GM12878 (cell line): ENCODE measurements around the gene PPID. TPM values are rescaled to one million over a fixed set of nuclear protein-coding genes. Genes with fewer than 3 reads are reported as not detected.

ENCODE experiments used
- ATAC-seq: fragments of 200-7000 bp; cut with Tn5 transposase; 3 replicates; pipeline ENCODE4 v1.9.1; 2020; ENCODE audit warnings: mild to moderate bottlenecking, moderate library complexity
- BruUV-seq: library from RNA; stranded (reverse); fragments of 400-500 nt; replicated peaks from 2 replicates; lab custom pipeline; 2021; lab: Mats Ljungman, UMichigan
- CTCF ChIA-PET: fragments of 300-600 bp; sonication (Branson Sonifier 250); formaldehyde crosslinking; extraction: SDS; loops from one replicate; lab custom pipeline; 2021; ENCODE audit warnings: inconsistent platforms; lab: Yijun Ruan, JAX
- POLR2A ChIA-PET: fragments of 350-600 bp; formaldehyde crosslinking; extraction: SDS; loops from one replicate; lab custom pipeline; 2021; ENCODE audit warnings: inconsistent platforms; lab: Charles Lee
- RAD21 ChIA-PET: fragments of 300-600 bp; sonication (Branson Sonifier 250); formaldehyde crosslinking; loops from one replicate; lab custom pipeline; 2023; ENCODE audit warnings: antibody characterized with exemption; ENCODE audit not compliant: unreplicated experiment; lab: Charles Lee
- SMC1A ChIA-PET: fragments of 300-600 bp; sonication (Branson Sonifier 250); formaldehyde crosslinking; loops from one replicate; lab custom pipeline; 2023; ENCODE audit not compliant: unreplicated experiment, uncharacterized antibody; lab: Charles Lee
- DNase-seq: peaks from one replicate; pipeline ENCODE4 v3.0.0-alpha.2; 2011; ENCODE audit warnings: low read depth, low spot score
- FAIRE-seq: peaks from 3 replicates; lab custom pipeline; 2011; peaks lifted over from hg19 to GRCh38; lab: Jason Lieb, UNC
- H2AFZ ChIP-seq: 2 replicates; pipeline ENCODE4 v1.6.0; 2011; ENCODE audit warnings: low read depth, low read length, control low read depth; ENCODE audit not compliant: control insufficient read depth
- H3K27ac ChIP-seq: 2 replicates; pipeline ENCODE4 v1.5.1; 2011; ENCODE audit warnings: control low read depth; ENCODE audit not compliant: control insufficient read depth, insufficient read depth
- H3K27me3 ChIP-seq, 2 experiments: replicated peaks in 1 of 2; 2 replicates each; pipeline versions ENCODE4 v1.6.0 to v1.6.1; 2011; ENCODE audit warnings: low read length in 1 of 2; ENCODE audit not compliant: control insufficient read depth in 2 of 2, insufficient read depth in 2 of 2
- H3K36me3 ChIP-seq, 2 experiments: 2 replicates each; pipeline ENCODE4 v1.5.1; 2011; ENCODE audit warnings: low read length in 1 of 2; ENCODE audit not compliant: control insufficient read depth in 2 of 2, insufficient read depth in 2 of 2
- H3K4me1 ChIP-seq: 2 replicates; pipeline ENCODE4 v1.6.1; 2011; ENCODE audit warnings: mild to moderate bottlenecking, low read length, moderate library complexity, mixed read lengths; ENCODE audit not compliant: control insufficient read depth, insufficient read depth
- H3K4me2 ChIP-seq: 2 replicates; pipeline ENCODE4 v1.6.0; 2011; ENCODE audit warnings: control low read depth; ENCODE audit not compliant: control insufficient read depth, insufficient read depth
- H3K4me3 ChIP-seq: fragments of 200-600 bp; sonication (generic); 2 replicates; pipeline ENCODE4 v1.5.1; 2016
- H3K79me2 ChIP-seq: 2 replicates; pipeline ENCODE4 v1.6.0; 2011; ENCODE audit warnings: low read length; ENCODE audit not compliant: control insufficient read depth, insufficient read depth
- H3K9ac ChIP-seq: 2 replicates; pipeline ENCODE4 v1.8.0; 2011; ENCODE audit warnings: low read length, control low read depth, mixed read lengths; ENCODE audit not compliant: control insufficient read depth, insufficient read depth
- H3K9me3 ChIP-seq: replicated peaks from 3 replicates; pipeline ENCODE4 v1.5.1; 2011; ENCODE audit warnings: mild to moderate bottlenecking, low read length; ENCODE audit not compliant: control insufficient read depth, insufficient read depth
- H4K20me1 ChIP-seq: 2 replicates; pipeline ENCODE4 v1.6.0; 2011; ENCODE audit not compliant: control insufficient read depth, insufficient read depth
- CTCF ChIP-seq, 3 experiments: IDR thresholded peaks in 2 of 3; conservative IDR thresholded peaks in 1 of 3; 2 replicates each; pipeline ENCODE4 v1.5.1; 2011; ENCODE audit warnings: low read depth in 3 of 3, low read length in 3 of 3, mild to moderate bottlenecking in 3 of 3, control low read depth in 2 of 3, moderate library complexity in 2 of 3, inconsistent platforms in 1 of 3, mixed read lengths in 1 of 3; ENCODE audit not compliant: control insufficient read depth in 2 of 3, insufficient read depth in 1 of 3; ENCODE audit errors: extremely low read depth in 1 of 3
- E2F4 ChIP-seq: IDR thresholded peaks from 2 replicates; pipeline ENCODE4 v1.6.1; 2012; ENCODE audit warnings: low read depth, low read length, improper control_type of control experiment
- HDAC2 ChIP-seq: fragments of 200-600 bp; sonication (generic); IDR thresholded peaks from 2 replicates; pipeline ENCODE4 v1.6.1; 2017
- RB1 ChIP-seq: fragments of 450-650 bp; formaldehyde crosslinking; IDR thresholded peaks from 2 replicates; pipeline ENCODE4 v1.6.1; 2017; ENCODE audit warnings: mild to moderate bottlenecking, borderline replicate concordance
- REST ChIP-seq: IDR thresholded peaks from 2 replicates; pipeline ENCODE4 v1.6.1; 2012; ENCODE audit warnings: mild to moderate bottlenecking, low read depth, low read length
- STAT1 ChIP-seq: fragments of 450-650 bp; conservative IDR thresholded peaks from 2 replicates; pipeline ENCODE4 v1.6.1; 2014; ENCODE audit warnings: antibody characterized with exemption, mild to moderate bottlenecking
- TBL1XR1 ChIP-seq: IDR thresholded peaks from 2 replicates; pipeline ENCODE4 v1.6.1; 2012; ENCODE audit warnings: low read depth, low read length, improper control_type of control experiment
- ZBTB4 ChIP-seq: fragments of 450-650 bp; formaldehyde crosslinking; IDR thresholded peaks from 2 replicates; pipeline ENCODE4 v1.4.0; 2022; ENCODE audit warnings: mild to moderate bottlenecking, moderate library complexity
- ZNF687 ChIP-seq: fragments of 450-650 bp; IDR thresholded peaks from 2 replicates; pipeline ENCODE4 v1.6.1; 2017; ENCODE audit warnings: mild to moderate bottlenecking, moderate library complexity
- WGBS: methylation state at CpG from one replicate; pipeline ENCODE4 v1.1.6; 2016; ENCODE audit warnings: low lambda C conversion rate; ENCODE audit not compliant: insufficient replicate concordance, insufficient coverage; ENCODE audit errors: missing lambda C conversion rate; 5-methylcytosine and 5-hydroxymethylcytosine counted together
- in situ Hi-C: fragments of 300-500 bp; cut with MboI; formaldehyde crosslinking; loops from 9 replicates; pipeline ENCODE4 v1.14.3; 2018; ENCODE audit warnings: mixed read lengths
- intact Hi-C: fragments of 100-400 bp; cut with micrococcal nuclease; formaldehyde crosslinking; loops from one replicate; pipeline ENCODE4 v1.14.2; 2022; ENCODE audit not compliant: unreplicated experiment
- polyA plus RNA-seq, 11 experiments: library from polyadenylated mRNA; depleted of rRNA in 4 of 11; unstranded in 6 of 11; stranded (reverse) in 5 of 11; fragments of >200 nt; fragmentation: Nextera tagmentation in 4 of 11; fragmentation: Illumina TruSeq in 1 of 11; extraction: Ambion mirVana in 4 of 11; extraction: Trizol in 1 of 11; gene quantifications; 1 replicate in 1 of 11; 2 replicates in 10 of 11; pipeline versions ENCODE4 v1.2.1 to v1.2.3, GENCODE V29; 2011 to 2016; ENCODE audit warnings: inconsistent platforms in 2 of 11, missing spikeins in 2 of 11, low read depth in 1 of 11
- total RNA-seq, 4 experiments: library from RNA; depleted of rRNA in 3 of 4; stranded (reverse); fragments of >200 nt in 3 of 4; fragmentation: Illumina TruSeq in 1 of 4; extraction: Trizol in 1 of 4; gene quantifications; 2 replicates each; pipeline versions ENCODE4 v1.2.1 to v1.2.3, GENCODE V29; 2013 to 2021

PPID gene
- total and polyA plus RNA-seq, 10 of the 15 experiments (the other 5 are each of a cell fraction or from before 2014, with no cell fraction given) = 21.9 to 64.3 (median 39.5) TPM

GRCh38 chr4:158750379-158750778, 27.2 kb upstream of the PPID start:
- ChIA-PET POLR2A (no interaction called here), CTCF (no interaction called here), RAD21 (no interaction called here)
- in situ Hi-C loops = no loop called here
- no peaks in the 10 kb centered on the region for H4K20me1 ChIP-seq
- BruUV-seq = no TSS peak
- no peak overlapping the region for H3K27ac ChIP-seq
- no peak overlapping the region for H2AFZ ChIP-seq
- TF ChIP-seq ZBTB4 (CRISPR knock-in tag) = no peak
- no peak for TF ChIP-seq REST
- TF ChIP-seq HDAC2 = no peak
- no peak for TF ChIP-seq ZNF687
- TF ChIP-seq STAT1 = no peak
- TF ChIP-seq TBL1XR1 = no peak
- TF ChIP-seq E2F4 = no peak
- TF ChIP-seq RB1 = no peak
- TF ChIP-seq CTCF (IDR thresholded peaks at IDR 0.05 in 2 of 3, conservative IDR thresholded peaks at IDR 0.05 in 1 of 3; ENCODE audit: control insufficient read depth in 2 of 3, extremely low read depth in 1 of 3, insufficient read depth in 1 of 3, low read depth in 3 of 3, low read length in 3 of 3) = no peak
- TF ChIP-seq, all 136 proteins: peak for 0
- Histone ChIP-seq H3K27me3 (no peaks in the 10 kb centered on the region), H3K9me3 (no peaks in the 10 kb centered on the region), H3K4me3 (no peak overlapping the region), H3K9ac (no peak overlapping the region), H3K4me2 (no peak overlapping the region), H3K4me1 (no peaks in the 10 kb centered on the region), H3K79me2 (no peaks in the 10 kb centered on the region), H3K36me3 (no peaks in the 10 kb centered on the region)
- WGBS = 32% methylated on average over 3 of the region's 3 CpGs
- no peak for ATAC-seq
- FAIRE-seq = no peak
- no peak for DNase-seq
- SMC1A ChIA-PET = no interaction called here
- intact Hi-C loops = no loop called here
